GM12891 (cell line): ENCODE results near the gene SORCS1.

Source experiments
- POLR2A ChIP-seq: IDR thresholded peaks from 2 replicates; pipeline ENCODE4 v1.6.1; 2011; ENCODE audit warnings: low read depth, low read length, control low read depth
- TAF1 ChIP-seq: IDR thresholded peaks from 2 replicates; pipeline ENCODE4 v1.6.1; 2011; ENCODE audit warnings: low read depth, low read length, control low read depth

GRCh38 chr10:106793617-106794016, 370.9 kb downstream of the SORCS1 start:
- TF ChIP-seq TAF1 (no peak), POLR2A (no peak)
